GM12874 (cell line): ENCODE results near the gene USP36.

Experiments
- TF ChIP-seq, protein P1 (sequence below): IDR thresholded peaks from 2 replicates; pipeline ENCODE4 v1.5.1; 2011; ENCODE audit warnings: low read depth, mild to moderate bottlenecking, control low read depth, low read length, moderate library complexity; ENCODE audit not compliant: insufficient read depth

USP36 gene

DNA sequence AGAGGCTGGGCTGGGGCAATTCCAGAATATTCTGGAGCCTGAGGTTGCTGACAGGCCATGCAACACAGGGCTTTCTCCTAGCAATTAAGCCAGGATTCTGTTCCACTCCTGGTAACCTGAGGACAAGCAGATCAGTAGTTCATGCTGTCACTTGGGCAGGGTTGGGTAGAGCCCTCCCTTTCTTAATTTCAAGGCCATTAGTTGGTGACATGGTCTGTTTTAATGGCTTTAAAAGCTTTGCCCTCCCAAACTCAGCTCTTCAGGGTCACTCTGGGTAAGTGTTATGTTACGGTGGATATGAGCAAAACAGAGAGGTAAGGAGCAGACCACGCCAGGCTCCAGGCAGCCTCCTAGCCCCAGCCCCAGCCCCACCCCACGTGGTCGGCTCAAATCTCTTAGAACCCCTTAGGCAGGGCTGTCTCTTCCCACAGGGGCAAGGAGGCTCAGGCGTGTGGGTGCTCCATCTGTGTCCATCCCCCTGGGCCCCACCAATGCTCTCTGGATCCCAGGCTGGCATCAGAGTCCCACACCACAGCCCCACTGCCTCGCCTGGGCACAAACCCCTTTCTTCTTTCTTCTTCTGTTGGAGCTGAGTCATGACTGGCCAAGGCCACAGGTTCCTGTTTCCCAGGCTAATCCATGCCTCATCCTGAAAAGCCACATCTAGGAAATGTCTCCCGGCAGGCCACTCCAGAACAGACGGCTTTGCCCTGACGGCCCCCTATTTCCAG is 34.9 kb upstream of the USP36 start:
- TF ChIP-seq, protein P1, sequence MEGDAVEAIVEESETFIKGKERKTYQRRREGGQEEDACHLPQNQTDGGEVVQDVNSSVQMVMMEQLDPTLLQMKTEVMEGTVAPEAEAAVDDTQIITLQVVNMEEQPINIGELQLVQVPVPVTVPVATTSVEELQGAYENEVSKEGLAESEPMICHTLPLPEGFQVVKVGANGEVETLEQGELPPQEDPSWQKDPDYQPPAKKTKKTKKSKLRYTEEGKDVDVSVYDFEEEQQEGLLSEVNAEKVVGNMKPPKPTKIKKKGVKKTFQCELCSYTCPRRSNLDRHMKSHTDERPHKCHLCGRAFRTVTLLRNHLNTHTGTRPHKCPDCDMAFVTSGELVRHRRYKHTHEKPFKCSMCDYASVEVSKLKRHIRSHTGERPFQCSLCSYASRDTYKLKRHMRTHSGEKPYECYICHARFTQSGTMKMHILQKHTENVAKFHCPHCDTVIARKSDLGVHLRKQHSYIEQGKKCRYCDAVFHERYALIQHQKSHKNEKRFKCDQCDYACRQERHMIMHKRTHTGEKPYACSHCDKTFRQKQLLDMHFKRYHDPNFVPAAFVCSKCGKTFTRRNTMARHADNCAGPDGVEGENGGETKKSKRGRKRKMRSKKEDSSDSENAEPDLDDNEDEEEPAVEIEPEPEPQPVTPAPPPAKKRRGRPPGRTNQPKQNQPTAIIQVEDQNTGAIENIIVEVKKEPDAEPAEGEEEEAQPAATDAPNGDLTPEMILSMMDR, result no peak

DNA sequence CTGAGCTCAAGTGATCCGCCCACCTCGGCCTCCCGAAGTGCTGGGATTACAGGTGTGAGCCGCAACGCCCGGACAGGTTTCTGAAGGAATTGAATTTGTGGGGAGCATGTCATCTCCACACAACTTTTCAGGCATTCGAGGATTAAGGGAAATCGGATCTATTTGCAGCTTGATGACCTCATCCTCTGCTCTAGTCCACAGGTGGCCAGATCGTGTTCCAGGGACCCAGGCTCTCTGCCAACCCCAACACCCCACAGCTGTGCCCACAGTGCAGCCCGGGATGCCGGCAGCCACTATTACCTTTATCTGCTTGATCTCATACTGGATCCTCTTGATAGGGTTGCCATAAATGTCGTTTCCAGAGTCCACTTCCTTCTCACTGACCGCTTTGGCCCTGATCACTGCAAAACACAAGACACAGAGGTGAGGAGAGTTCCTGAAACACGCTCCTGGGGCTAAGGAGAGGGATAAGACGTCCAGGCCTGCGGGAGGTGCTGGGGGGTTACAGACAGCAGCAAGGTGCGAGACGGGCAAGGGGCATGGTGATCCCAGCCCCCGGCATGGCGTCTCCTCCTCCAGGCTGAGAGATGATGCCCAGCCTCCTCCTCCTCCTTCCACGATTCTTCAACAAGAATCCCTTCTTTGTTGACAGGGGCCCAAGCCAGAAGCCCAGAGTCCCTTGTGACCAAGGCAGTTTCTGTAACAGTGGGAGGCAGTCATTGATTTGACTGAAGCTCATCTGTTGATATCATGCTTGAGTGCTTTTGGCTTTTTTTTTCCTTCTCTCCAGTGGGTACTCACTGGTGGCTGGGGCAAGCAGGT is 33.1 kb upstream of the USP36 start:
- TF ChIP-seq, protein P1, result no peak

DNA sequence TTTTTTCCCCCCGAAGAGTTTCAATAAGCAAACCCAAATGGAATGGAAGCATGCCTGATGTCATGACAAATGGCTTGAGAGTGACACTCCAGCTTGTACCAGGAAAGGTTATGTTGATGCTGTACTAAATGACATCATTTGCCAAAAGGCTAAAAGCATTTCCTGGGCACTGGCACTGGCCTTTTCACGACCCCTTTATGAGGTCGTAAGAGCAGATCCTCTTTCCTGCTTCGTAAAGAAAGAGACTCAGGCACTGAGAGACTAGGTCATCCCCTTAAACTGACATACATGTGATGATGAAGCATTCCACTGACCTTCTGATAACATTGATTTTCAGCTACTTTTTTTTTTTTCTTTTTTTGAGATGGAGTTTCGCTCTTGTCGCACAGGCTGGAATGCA is 31.9 kb upstream of the USP36 start:
- TF ChIP-seq, protein P1, result no peak

DNA sequence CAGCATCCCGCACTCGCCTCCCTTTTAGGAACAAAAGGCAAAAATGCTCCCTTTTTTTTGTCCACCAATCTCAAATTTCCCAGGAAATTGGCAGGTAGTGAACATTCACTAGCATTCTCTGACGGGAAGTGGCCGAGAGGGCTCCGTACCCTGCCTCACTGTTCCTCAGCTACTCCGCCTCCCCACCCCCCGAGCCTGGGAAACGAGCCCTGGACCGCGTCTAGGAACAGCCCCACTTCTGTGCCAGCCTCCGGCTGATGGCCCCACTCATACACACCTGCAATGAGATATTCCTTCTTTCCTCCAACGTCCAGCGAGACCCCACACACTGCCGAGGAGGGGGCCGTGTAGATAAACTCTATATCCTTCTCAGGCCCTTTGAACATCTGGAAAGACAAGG is 30.0 kb upstream of the USP36 start:
- TF ChIP-seq, protein P1, result no peak

DNA sequence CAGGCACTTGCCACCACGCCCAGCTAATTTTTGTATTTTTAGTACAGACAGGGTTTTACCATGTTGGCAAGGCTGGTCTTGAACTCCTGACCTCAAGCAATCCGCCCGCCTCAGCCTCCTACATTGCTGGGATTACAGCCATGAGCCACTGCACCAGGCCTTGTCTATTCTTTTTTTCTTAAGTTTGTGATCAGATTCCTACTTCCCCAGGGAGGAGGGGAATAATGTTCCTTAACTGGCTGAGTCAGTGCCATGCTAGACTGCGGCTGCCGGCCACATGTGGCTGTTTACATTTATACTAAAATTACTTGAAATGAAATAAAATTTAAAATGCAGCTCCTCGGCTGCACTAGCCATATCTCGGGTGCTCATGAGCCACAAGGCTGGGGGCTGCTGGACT is 27.8 kb upstream of the USP36 start:
- TF ChIP-seq, protein P1, result no peak

DNA sequence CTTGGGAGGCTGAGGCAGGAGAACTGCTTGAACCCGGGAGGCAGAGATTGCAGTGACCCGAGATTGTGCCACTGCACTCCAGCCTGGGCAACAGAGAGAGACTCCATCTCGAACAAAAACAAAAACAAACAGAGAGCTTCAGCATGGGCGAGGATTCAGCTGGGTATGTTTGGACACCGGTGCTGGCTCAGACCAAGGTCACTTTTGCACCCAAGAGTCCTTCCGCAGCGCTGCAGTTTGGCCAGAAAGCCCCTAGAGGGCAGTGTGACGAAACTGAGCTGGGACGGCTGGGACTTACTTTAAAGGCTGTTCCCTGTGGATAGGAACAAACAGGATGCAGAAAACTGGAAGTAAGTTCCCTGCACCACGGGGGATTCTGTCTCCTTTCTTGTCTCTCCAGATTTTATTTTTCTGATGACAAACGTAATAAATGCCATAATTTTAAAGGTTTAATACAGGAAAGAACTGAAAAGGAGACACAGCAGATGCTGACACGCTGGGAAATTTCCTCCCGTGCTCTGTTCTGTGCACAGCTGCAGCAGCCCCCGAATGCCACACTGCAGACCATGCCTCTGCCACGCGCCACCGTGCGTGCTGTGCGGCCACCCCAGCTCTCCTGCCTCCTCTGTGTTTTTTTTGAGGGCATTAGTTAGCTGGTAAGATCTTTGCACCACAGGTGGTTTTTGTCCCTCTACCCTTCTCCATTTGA is 25.2 kb upstream of the USP36 start:
- TF ChIP-seq, protein P1, result peak; percentile 93

DNA sequence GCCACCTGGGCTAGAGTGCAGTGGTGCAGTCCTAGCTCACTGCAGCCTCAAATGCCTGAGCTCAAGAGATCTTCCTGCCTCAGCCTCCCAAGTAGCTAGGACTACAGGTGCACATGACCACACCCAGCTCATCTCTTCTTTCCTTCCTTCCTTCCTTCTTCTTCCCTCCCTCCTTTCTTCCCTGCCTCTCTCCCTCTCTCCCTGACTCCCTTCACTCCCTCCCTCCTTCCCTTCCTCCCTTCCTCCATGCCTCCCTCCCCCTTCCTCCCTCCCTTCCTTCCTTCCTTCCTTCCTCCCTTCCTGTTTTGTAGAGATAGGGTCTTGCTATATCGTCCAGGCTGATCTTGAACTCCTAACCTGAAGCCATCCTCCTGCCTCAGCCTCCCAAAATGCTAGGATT is 23.5 kb upstream of the USP36 start:
- TF ChIP-seq, protein P1, result no peak
